ENCODE measurements around the gene UGT1A8.
"Not testable (repeated sequence)": the region's sequence is repeated elsewhere in the genome, so short reads cannot be mapped to it uniquely, and the experiment has no call there.

Gene UGT1A8

DNA sequence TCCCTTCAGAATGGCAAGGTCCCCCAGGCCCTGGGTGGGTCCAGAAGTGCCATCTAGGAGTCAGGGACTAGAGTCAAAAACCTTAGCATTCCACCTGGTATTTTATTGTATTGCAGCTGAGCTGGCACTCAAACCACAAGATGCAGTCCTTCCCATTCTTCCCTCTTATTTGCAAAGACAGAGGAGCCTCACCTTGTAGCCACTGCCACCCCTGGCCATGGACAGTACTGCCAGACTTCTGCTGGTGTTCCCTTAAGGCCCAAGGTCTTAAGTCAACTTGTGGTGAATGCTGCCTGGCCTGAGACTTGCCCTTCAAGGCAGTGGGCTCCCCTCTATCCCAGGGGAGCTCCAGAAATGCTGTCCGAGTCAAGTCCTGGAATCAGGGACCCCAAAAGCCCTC is 25.7 kb downstream of the UGT1A8 start:
- no peak overlapping the region for H3K56ac ChIP-seq (ENCODE audit: low read length)

DNA sequence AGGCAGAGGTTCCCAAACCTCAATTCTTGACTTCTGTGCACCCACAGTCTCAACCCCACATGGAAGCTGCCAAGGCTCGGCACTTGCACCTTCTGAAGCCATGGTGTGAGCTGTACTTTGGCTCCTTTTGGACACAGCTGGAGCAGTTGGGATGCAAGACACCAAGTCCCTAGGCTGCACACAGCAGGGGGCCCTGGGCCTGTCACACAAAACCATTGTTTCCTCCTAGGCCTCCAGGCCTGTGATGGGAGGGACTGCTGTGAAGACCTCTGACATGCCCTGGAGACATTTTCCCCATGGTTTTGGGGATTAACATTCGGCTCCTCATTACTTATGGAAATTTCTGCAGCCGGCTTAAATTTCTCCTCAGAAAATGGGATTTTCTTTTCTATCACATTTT is 28.6 kb downstream of the UGT1A8 start:
- H3K79me2 ChIP-seq (ENCODE audit: control insufficient read depth, insufficient read depth, low read length); H4K5ac ChIP-seq (ENCODE audit: low read length); H4K8ac ChIP-seq (ENCODE audit: low read depth, low read length); H3K79me1 ChIP-seq (ENCODE audit: low read length); H2BK5ac ChIP-seq (ENCODE audit: low read length); H3K56ac ChIP-seq (ENCODE audit: low read length); H3K4me2 ChIP-seq (ENCODE audit: low read length); H2BK15ac ChIP-seq (replicated peaks; ENCODE audit: low read depth); H3K9ac ChIP-seq (ENCODE audit: low read length); H3K27ac ChIP-seq (ENCODE audit: low read depth, low read length); H3K4me3 ChIP-seq (ENCODE audit: low read length); H3K23ac ChIP-seq (ENCODE audit: low read length); H3K4me1 ChIP-seq (ENCODE audit: control insufficient read depth, low read depth, low read length); H3K36me3 ChIP-seq (ENCODE audit: control insufficient read depth, insufficient read depth, low read length); H3K4ac ChIP-seq (ENCODE audit: low read depth, low read length); H3K18ac ChIP-seq (ENCODE audit: low read length); H2AK5ac ChIP-seq (ENCODE audit: low read length); H3K27me3 ChIP-seq (ENCODE audit: insufficient read depth, low read length, poor library complexity); H2BK120ac ChIP-seq (ENCODE audit: low read depth, low read length): not testable (repeated sequence)
- peak; percentile 5 for DNase-seq
- no CpG with 5 or more reads among the region's 3 CpGs for WGBS (ENCODE audit: extremely low coverage, insufficient coverage, low lambda C conversion rate)

More for the DNA sequence above, 25.7 kb downstream of the UGT1A8 start:
- Histone ChIP-seq H3K9ac (ENCODE audit: low read length) (no peak overlapping the region), H3K79me2 (ENCODE audit: control insufficient read depth, insufficient read depth, low read length) (no peaks in the 10 kb centered on the region), H2BK15ac (replicated peaks; ENCODE audit: low read depth) (no peak overlapping the region), H4K5ac (ENCODE audit: low read length) (no peak overlapping the region), H3K4me1 (ENCODE audit: control insufficient read depth, low read depth, low read length) (no peaks in the 10 kb centered on the region), H3K4me2 (ENCODE audit: low read length) (no peak overlapping the region), H3K36me3 (ENCODE audit: control insufficient read depth, insufficient read depth, low read length) (no peaks in the 10 kb centered on the region), H3K27ac (ENCODE audit: low read depth, low read length) (no peak overlapping the region), H2BK120ac (ENCODE audit: low read depth, low read length) (no peak overlapping the region), H2AK5ac (ENCODE audit: low read length) (no peak overlapping the region), H3K79me1 (ENCODE audit: low read length) (no peaks in the 10 kb centered on the region), H4K8ac (ENCODE audit: low read depth, low read length) (no peak overlapping the region), H3K18ac (ENCODE audit: low read length) (no peak overlapping the region), H3K23ac (ENCODE audit: low read length) (no peak overlapping the region), H3K4me3 (ENCODE audit: low read length) (no peak overlapping the region), H2BK5ac (ENCODE audit: low read length) (no peak overlapping the region), H3K27me3 (ENCODE audit: insufficient read depth, low read length, poor library complexity) (no peaks in the 10 kb centered on the region), H3K4ac (ENCODE audit: low read depth, low read length) (no peak overlapping the region)
- DNase-seq, result peak; percentile 64
- WGBS (ENCODE audit: extremely low coverage, insufficient coverage, low lambda C conversion rate), result no CpG with 5 or more reads among the region's 1 CpG

DNA sequence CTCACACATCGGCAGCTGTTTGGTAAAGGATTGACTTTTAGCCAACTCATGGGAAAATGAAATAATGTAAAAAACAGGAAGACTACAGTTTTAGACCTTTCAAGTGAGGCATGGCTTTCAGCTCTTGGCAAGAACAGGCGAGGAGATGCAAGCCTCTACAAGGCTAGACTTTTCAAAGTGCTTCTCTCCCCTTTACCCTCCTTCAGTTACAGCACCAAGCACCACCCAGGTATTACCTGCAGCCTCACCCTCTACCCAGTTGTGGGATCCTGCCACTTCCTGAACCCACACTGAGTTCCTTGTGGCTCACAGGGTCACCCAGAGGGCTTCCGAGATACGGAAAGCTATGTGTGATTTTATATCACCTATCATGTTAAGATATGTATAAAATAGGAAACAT is 33.5 kb downstream of the UGT1A8 start:
- H3K4me2 ChIP-seq (ENCODE audit: low read length), result no peak overlapping the region

DNA sequence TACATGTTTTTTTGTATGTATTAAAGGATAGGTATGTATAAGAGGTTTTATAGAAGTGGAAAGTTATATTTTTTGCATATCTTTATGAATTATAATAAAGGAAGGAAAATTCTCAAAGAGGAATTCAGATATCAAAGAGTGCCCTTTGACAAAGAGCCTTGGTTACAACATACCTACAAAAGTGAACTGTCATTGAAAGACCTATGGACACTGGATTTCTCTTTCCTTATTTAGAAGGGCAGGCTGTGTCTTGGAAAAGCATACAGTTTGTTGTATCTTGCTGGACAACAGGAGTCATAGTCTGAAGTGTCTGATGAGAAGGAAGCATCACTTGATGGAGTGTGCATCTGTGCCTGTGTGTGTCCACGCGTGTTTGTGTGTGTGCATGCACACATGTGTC is 34.0 kb downstream of the UGT1A8 start:
- Histone ChIP-seq H2BK120ac (ENCODE audit: low read depth, low read length) (no peak overlapping the region), H3K4ac (ENCODE audit: low read depth, low read length) (no peak overlapping the region), H3K79me1 (ENCODE audit: low read length) (no peaks in the 10 kb centered on the region), H3K4me3 (ENCODE audit: low read length) (no peak overlapping the region), H3K18ac (ENCODE audit: low read length) (no peak overlapping the region), H2BK15ac (replicated peaks; ENCODE audit: low read depth) (no peak overlapping the region), H3K36me3 (ENCODE audit: control insufficient read depth, insufficient read depth, low read length) (no peaks in the 10 kb centered on the region), H4K8ac (ENCODE audit: low read depth, low read length) (no peak overlapping the region), H3K27ac (ENCODE audit: low read depth, low read length) (no peak overlapping the region), H3K23ac (ENCODE audit: low read length) (no peak overlapping the region), H3K4me2 (ENCODE audit: low read length) (no peak overlapping the region), H4K5ac (ENCODE audit: low read length) (no peak overlapping the region), H3K27me3 (ENCODE audit: insufficient read depth, low read length, poor library complexity) (no peaks in the 10 kb centered on the region), H3K79me2 (ENCODE audit: control insufficient read depth, insufficient read depth, low read length) (no peaks in the 10 kb centered on the region), H3K4me1 (ENCODE audit: control insufficient read depth, low read depth, low read length) (no peaks in the 10 kb centered on the region), H3K56ac (ENCODE audit: low read length) (no peak overlapping the region), H3K9ac (ENCODE audit: low read length) (no peak overlapping the region), H2AK5ac (ENCODE audit: low read length) (no peak overlapping the region), H2BK5ac (ENCODE audit: low read length) (no peak overlapping the region)
- no peak for DNase-seq
- no CpG with 5 or more reads among the region's 2 CpGs for WGBS (ENCODE audit: extremely low coverage, insufficient coverage, low lambda C conversion rate)

More for the DNA sequence above, 33.5 kb downstream of the UGT1A8 start:
- Histone ChIP-seq H2AK5ac (ENCODE audit: low read length) (no peak overlapping the region), H3K27ac (ENCODE audit: low read depth, low read length) (no peak overlapping the region), H3K27me3 (ENCODE audit: insufficient read depth, low read length, poor library complexity) (no peaks in the 10 kb centered on the region), H2BK5ac (ENCODE audit: low read length) (no peak overlapping the region), H2BK15ac (replicated peaks; ENCODE audit: low read depth) (no peak overlapping the region), H4K8ac (ENCODE audit: low read depth, low read length) (no peak overlapping the region), H2BK120ac (ENCODE audit: low read depth, low read length) (no peak overlapping the region), H3K79me2 (ENCODE audit: control insufficient read depth, insufficient read depth, low read length) (no peaks in the 10 kb centered on the region), H3K9ac (ENCODE audit: low read length) (no peak overlapping the region), H4K5ac (ENCODE audit: low read length) (no peak overlapping the region), H3K4me1 (ENCODE audit: control insufficient read depth, low read depth, low read length) (no peaks in the 10 kb centered on the region), H3K56ac (ENCODE audit: low read length) (no peak overlapping the region), H3K18ac (ENCODE audit: low read length) (no peak overlapping the region), H3K36me3 (ENCODE audit: control insufficient read depth, insufficient read depth, low read length) (no peaks in the 10 kb centered on the region), H3K4me3 (ENCODE audit: low read length) (no peak overlapping the region), H3K79me1 (ENCODE audit: low read length) (no peaks in the 10 kb centered on the region), H3K4ac (ENCODE audit: low read depth, low read length) (no peak overlapping the region), H3K23ac (ENCODE audit: low read length) (no peak overlapping the region)
- WGBS (ENCODE audit: extremely low coverage, insufficient coverage, low lambda C conversion rate), result no CpG with 5 or more reads among the region's 4 CpGs
- no peak for DNase-seq

DNA sequence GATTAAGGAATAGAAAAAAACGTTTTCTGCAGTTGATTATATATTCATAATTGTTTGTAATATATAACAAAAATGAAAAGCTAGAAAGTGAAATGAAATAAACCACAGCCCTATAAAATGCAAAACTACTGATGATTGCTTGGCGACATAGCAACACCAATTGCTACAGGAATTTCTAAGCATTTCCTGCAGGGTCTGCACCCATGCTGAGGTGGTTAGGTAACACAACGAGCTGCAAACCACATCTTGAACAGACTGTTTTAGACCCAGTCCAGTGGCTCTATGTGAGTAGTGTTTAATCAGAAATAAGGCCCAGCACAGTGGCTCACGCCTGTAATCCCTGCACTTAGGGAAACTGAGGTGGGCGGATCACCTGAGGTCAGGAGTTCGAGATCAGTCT is 37.1 kb downstream of the UGT1A8 start:
- Histone ChIP-seq H2BK120ac (ENCODE audit: low read depth, low read length) (no peak overlapping the region), H3K27me3 (ENCODE audit: insufficient read depth, low read length, poor library complexity) (no peaks in the 10 kb centered on the region)
- no CpG with 5 or more reads among the region's 6 CpGs for WGBS (ENCODE audit: extremely low coverage, insufficient coverage, low lambda C conversion rate)

DNA sequence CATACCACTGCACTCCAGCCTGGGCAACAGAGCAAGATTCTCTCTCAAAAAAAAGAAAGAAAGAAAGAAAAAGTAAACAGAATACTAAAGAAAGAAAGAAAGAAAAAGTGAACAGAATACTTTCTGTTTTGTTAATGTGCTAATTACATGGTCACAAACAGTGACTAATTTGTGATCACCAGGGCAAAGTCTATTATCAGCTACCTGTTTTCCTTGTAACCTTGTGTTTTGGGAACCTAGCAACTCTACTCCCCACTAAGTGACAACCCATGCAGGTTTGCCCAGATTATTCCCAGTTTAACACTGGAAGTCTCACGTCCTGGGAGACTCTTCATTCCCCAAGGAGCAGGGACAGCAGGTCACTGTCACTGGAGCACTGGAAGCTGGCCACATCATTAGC is 37.6 kb downstream of the UGT1A8 start:
- Histone ChIP-seq H2AK5ac (ENCODE audit: low read length) (no peak overlapping the region), H3K36me3 (ENCODE audit: control insufficient read depth, insufficient read depth, low read length) (no peaks in the 10 kb centered on the region), H3K4ac (ENCODE audit: low read depth, low read length) (no peak overlapping the region), H2BK5ac (ENCODE audit: low read length) (no peak overlapping the region), H3K27me3 (ENCODE audit: insufficient read depth, low read length, poor library complexity) (no peaks in the 10 kb centered on the region), H2BK15ac (replicated peaks; ENCODE audit: low read depth) (no peak overlapping the region), H3K4me1 (ENCODE audit: control insufficient read depth, low read depth, low read length) (no peaks in the 10 kb centered on the region), H3K4me3 (ENCODE audit: low read length) (no peak overlapping the region), H3K56ac (ENCODE audit: low read length) (no peak overlapping the region), H3K9ac (ENCODE audit: low read length) (no peak overlapping the region), H3K79me2 (ENCODE audit: control insufficient read depth, insufficient read depth, low read length) (no peaks in the 10 kb centered on the region), H4K5ac (ENCODE audit: low read length) (no peak overlapping the region), H4K8ac (ENCODE audit: low read depth, low read length) (no peak overlapping the region), H3K23ac (ENCODE audit: low read length) (no peak overlapping the region), H3K79me1 (ENCODE audit: low read length) (no peaks in the 10 kb centered on the region), H2BK120ac (ENCODE audit: low read depth, low read length) (no peak overlapping the region), H3K27ac (ENCODE audit: low read depth, low read length) (no peak overlapping the region), H3K18ac (ENCODE audit: low read length) (no peak overlapping the region), H3K4me2 (ENCODE audit: low read length) (no peak overlapping the region)
- DNase-seq, result no peak
- WGBS (ENCODE audit: extremely low coverage, insufficient coverage, low lambda C conversion rate), result no CpG with 5 or more reads among the region's 1 CpG

More for the DNA sequence above, 37.1 kb downstream of the UGT1A8 start:
- Histone ChIP-seq H3K36me3 (ENCODE audit: control insufficient read depth, insufficient read depth, low read length) (no peaks in the 10 kb centered on the region), H3K4ac (ENCODE audit: low read depth, low read length) (no peak overlapping the region), H2BK15ac (replicated peaks; ENCODE audit: low read depth) (no peak overlapping the region), H3K27ac (ENCODE audit: low read depth, low read length) (no peak overlapping the region), H3K4me1 (ENCODE audit: control insufficient read depth, low read depth, low read length) (no peaks in the 10 kb centered on the region), H3K79me2 (ENCODE audit: control insufficient read depth, insufficient read depth, low read length) (no peaks in the 10 kb centered on the region), H3K4me3 (ENCODE audit: low read length) (no peak overlapping the region), H3K56ac (ENCODE audit: low read length) (no peak overlapping the region), H3K79me1 (ENCODE audit: low read length) (no peaks in the 10 kb centered on the region), H3K4me2 (ENCODE audit: low read length) (no peak overlapping the region), H3K23ac (ENCODE audit: low read length) (no peak overlapping the region), H2AK5ac (ENCODE audit: low read length) (no peak overlapping the region), H4K5ac (ENCODE audit: low read length) (no peak overlapping the region), H3K9ac (ENCODE audit: low read length) (no peak overlapping the region), H2BK5ac (ENCODE audit: low read length) (no peak overlapping the region), H3K18ac (ENCODE audit: low read length) (no peak overlapping the region), H4K8ac (ENCODE audit: low read depth, low read length) (no peak overlapping the region)
- peak; percentile 3 for DNase-seq
